GM21529 (cell line): ENCODE results near the gene RAC2.

ENCODE experiments used
- ATAC-seq: cut with Tn5 transposase; IDR thresholded peaks from one replicate; pipeline ENCODE4 v1.9.1; 2021; ENCODE audit not compliant: unreplicated experiment

The RAC2 gene

GRCh38 chr22:37275622-37276021 is 31.6 kb upstream of the RAC2 start:
- no peak for ATAC-seq

- no peak for ATAC-seq
These were observed 31.1 kb upstream of the RAC2 start for GRCh38 chr22:37275134-37275533.

GRCh38 chr22:37274380-37274862 is 30.4 kb upstream of the RAC2 start:
- no peak for ATAC-seq

GRCh38 chr22:37273846-37274225 is 29.8 kb upstream of the RAC2 start:
- no peak for ATAC-seq

- ATAC-seq = no peak
These were observed 29.2 kb upstream of the RAC2 start for GRCh38 chr22:37273126-37273845.

GRCh38 chr22:37270928-37271650 is 27.0 kb upstream of the RAC2 start:
- no peak for ATAC-seq

GRCh38 chr22:37269936-37270678 is 26.0 kb upstream of the RAC2 start:
- ATAC-seq = no peak

GRCh38 chr22:37267661-37268413 is 23.8 kb upstream of the RAC2 start:
- no peak for ATAC-seq

GRCh38 chr22:37267135-37267587 is 23.1 kb upstream of the RAC2 start:
- peak; percentile 61 for ATAC-seq

- no peak for ATAC-seq
These were observed 22.6 kb upstream of the RAC2 start for GRCh38 chr22:37266581-37267134.

- ATAC-seq = no peak
These were observed 20.2 kb upstream of the RAC2 start for GRCh38 chr22:37263966-37264887.

- no peak for ATAC-seq
These were observed 18.3 kb upstream of the RAC2 start for GRCh38 chr22:37262346-37262745.

GRCh38 chr22:37260901-37261336 is 16.9 kb upstream of the RAC2 start:
- no peak for ATAC-seq

GRCh38 chr22:37260155-37260795 is 16.2 kb upstream of the RAC2 start:
- ATAC-seq = no peak

- no peak for ATAC-seq
These were observed 15.5 kb upstream of the RAC2 start for GRCh38 chr22:37259540-37260029.

- no peak for ATAC-seq
These were observed 14.8 kb upstream of the RAC2 start for GRCh38 chr22:37258753-37259401.

GRCh38 chr22:37258005-37258752 is 14.1 kb upstream of the RAC2 start:
- no peak for ATAC-seq
